WTC11 (cell line): ENCODE data around the gene ADRA1B. TPM values are rescaled to one million over a fixed set of nuclear protein-coding genes. Genes with fewer than 3 reads are reported as not detected.
A peak's percentile ranks its signal among the peaks of the same experiment; 100 is the strongest.

ENCODE experiments used
- ATAC-seq: fragments of 200-7000 bp; cut with Tn5 transposase; 2 replicates; pipeline ENCODE4 v1.10.0; 2021; ENCODE audit warnings: mild to moderate bottlenecking, moderate library complexity
- CTCF ChIA-PET: fragments of 300-600 bp; sonication (Branson Sonifier 250); formaldehyde crosslinking; loops from one replicate; lab custom pipeline; 2021; ENCODE audit warnings: antibody characterized with exemption; lab: Charles Lee
- POLR2A ChIA-PET: fragments of 350-600 bp; sonication (Branson Sonifier 250); formaldehyde crosslinking; loops from one replicate; lab custom pipeline; 2021; ENCODE audit warnings: antibody characterized with exemption; lab: Charles Lee
- DNase-seq: peaks from one replicate; pipeline ENCODE4 v3.0.0; 2021; ENCODE audit warnings: low spot score
- H3K27ac Mint-ChIP-seq: 2 replicates; pipeline ENCODE4 v1.8.0; 2021; ENCODE audit warnings: mixed read lengths
- H3K27me3 Mint-ChIP-seq: 2 replicates; pipeline ENCODE4 v1.8.0; 2021; ENCODE audit warnings: low read depth, mild to moderate bottlenecking, moderate library complexity, mixed read lengths
- H3K36me3 Mint-ChIP-seq: 2 replicates; pipeline ENCODE4 v1.8.0; 2021; ENCODE audit warnings: mixed read lengths
- H3K4me1 Mint-ChIP-seq: 2 replicates; pipeline ENCODE4 v1.8.0; 2022; ENCODE audit warnings: mixed read lengths
- H3K4me3 Mint-ChIP-seq: 2 replicates; pipeline ENCODE4 v1.8.0; 2021; ENCODE audit warnings: mild to moderate bottlenecking, moderate library complexity, mixed read lengths
- H3K9me3 Mint-ChIP-seq: 2 replicates; pipeline ENCODE4 v1.8.0; 2021; ENCODE audit warnings: mixed read lengths
- ATF3 ChIP-seq: sonication (generic); formaldehyde crosslinking; conservative IDR thresholded peaks from 2 replicates; pipeline ENCODE4 v1.8.1; 2022; ENCODE audit warnings: mild to moderate bottlenecking, missing genetic modification reagents
- CREB1 ChIP-seq: sonication (generic); formaldehyde crosslinking; IDR thresholded peaks from 2 replicates; pipeline ENCODE4 v1.8.0; 2023; ENCODE audit warnings: mild to moderate bottlenecking, missing genetic modification reagents
- CTCF ChIP-seq: fragments of 200-600 bp; IDR thresholded peaks from 2 replicates; pipeline ENCODE4 v1.8.0; 2022; ENCODE audit warnings: antibody characterized with exemption
- E2F1 ChIP-seq: sonication (generic); formaldehyde crosslinking; IDR thresholded peaks from 2 replicates; pipeline ENCODE4 v1.8.0; 2022; ENCODE audit warnings: mild to moderate bottlenecking, missing genetic modification reagents
- ETV6 ChIP-seq: sonication (generic); formaldehyde crosslinking; IDR thresholded peaks from 2 replicates; pipeline ENCODE4 v1.8.1; 2022; ENCODE audit warnings: mild to moderate bottlenecking, missing genetic modification reagents
- GTF2I ChIP-seq: fragments of 250-450 bp; sonication (Bioruptor Pico); conservative IDR thresholded peaks from 2 replicates; pipeline ENCODE4 v1.4.0; 2021; ENCODE audit warnings: mild to moderate bottlenecking
- HMGA2 ChIP-seq: fragments of 250-450 bp; sonication (Bioruptor Pico); IDR thresholded peaks from 2 replicates; pipeline ENCODE4 v1.4.0; 2021; ENCODE audit warnings: mild to moderate bottlenecking, moderate library complexity
- NR1H2 ChIP-seq: sonication (generic); formaldehyde crosslinking; IDR thresholded peaks from 2 replicates; pipeline ENCODE4 v1.9.0; 2021; ENCODE audit warnings: mild to moderate bottlenecking, moderate library complexity, missing genetic modification reagents
- NR3C1 ChIP-seq: sonication (generic); formaldehyde crosslinking; conservative IDR thresholded peaks from 2 replicates; pipeline ENCODE4 v1.8.1; 2023; ENCODE audit warnings: low read depth, mild to moderate bottlenecking, missing genetic modification reagents
- OVOL2 ChIP-seq: fragments of 250-450 bp; sonication (Bioruptor Pico); IDR thresholded peaks from 2 replicates; pipeline ENCODE4 v1.9.0; 2021; ENCODE audit warnings: mild to moderate bottlenecking, borderline replicate concordance
- SP1 ChIP-seq: sonication (generic); formaldehyde crosslinking; conservative IDR thresholded peaks from 2 replicates; pipeline ENCODE4 v1.8.1; 2022; ENCODE audit warnings: missing genetic modification reagents
- TCF7 ChIP-seq: sonication (generic); formaldehyde crosslinking; IDR thresholded peaks from 2 replicates; pipeline ENCODE4 v1.8.0; 2022; ENCODE audit warnings: mild to moderate bottlenecking, low read depth, missing genetic modification reagents, moderate library complexity
- TP53 ChIP-seq: sonication (generic); formaldehyde crosslinking; IDR thresholded peaks from 2 replicates; pipeline ENCODE4 v1.8.1; 2023; ENCODE audit warnings: mild to moderate bottlenecking, missing genetic modification reagents
- USF2 ChIP-seq: sonication (generic); formaldehyde crosslinking; IDR thresholded peaks from 2 replicates; pipeline ENCODE4 v1.8.1; 2023; ENCODE audit warnings: mild to moderate bottlenecking, missing genetic modification reagents, moderate library complexity
- ZBTB21 ChIP-seq: sonication (generic); formaldehyde crosslinking; IDR thresholded peaks from 2 replicates; pipeline ENCODE4 v1.8.1; 2023; ENCODE audit warnings: mild to moderate bottlenecking, missing genetic modification reagents, borderline replicate concordance
- ZNF423 ChIP-seq: fragments of 250-450 bp; sonication (Bioruptor Pico); IDR thresholded peaks from 2 replicates; pipeline ENCODE4 v2.1.2; 2022; ENCODE audit warnings: mild to moderate bottlenecking, moderate library complexity
- total RNA-seq: library from RNA; stranded (reverse); gene quantifications from 3 replicates; pipeline ENCODE4 v1.2.3, GENCODE V29; 2021

The ADRA1B gene
- total RNA-seq, 1 experiment from 2014 or later = 0.11 TPM

GRCh38 chr5:159916841-159917761 is 819 bp downstream of the ADRA1B start:
- H3K9me3 Mint-ChIP-seq = no peaks in the 10 kb centered on the region
- no peaks in the 10 kb centered on the region for H3K36me3 Mint-ChIP-seq
- ChIA-PET CTCF (interaction anchor here (0.6 to 3.6 kb wide), 21 partner anchors 7 to 1482 kb away, joined by 3 to 26 read pairs (median 4); no protein-coding TSS in a partner anchor), POLR2A (interaction anchor here (0.8 kb wide), 1 partner anchor 12 kb away, joined by 3 read pairs; no protein-coding TSS in a partner anchor)
- TF ChIP-seq ZNF423 (CRISPR knock-in tag) (peak; percentile 23; the same call in 1 of the 2 replicates), ETV6 (0 out of 2 replicates have a peak, but pooled peaks have one; percentile 22), ATF3 (CRISPR knock-in tag) (no peak), NR3C1 (CRISPR knock-in tag) (no peak), CTCF (no peak), TP53 (CRISPR knock-in tag) (no peak), OVOL2 (CRISPR knock-in tag) (no peak), NR1H2 (no peak)
- DNase-seq (no peak), ATAC-seq (no peak)
- peaks cover 9% of the 10 kb centered on the region for H3K4me1 Mint-ChIP-seq
- peaks cover 47% of the 10 kb centered on the region for H3K27me3 Mint-ChIP-seq
- H3K27ac Mint-ChIP-seq = no peak overlapping the region
- peak overlapping the region; percentile 66 for H3K4me3 Mint-ChIP-seq

GRCh38 chr5:159917994-159918393 is 1.7 kb downstream of the ADRA1B start:
- Mint-ChIP-seq H3K27me3 (peaks cover 47% of the 10 kb centered on the region), H3K4me3 (no peak overlapping the region), H3K4me1 (peaks cover 5% of the 10 kb centered on the region), H3K36me3 (no peaks in the 10 kb centered on the region), H3K9me3 (no peaks in the 10 kb centered on the region), H3K27ac (no peak overlapping the region)
- POLR2A ChIA-PET = no interaction called here
- DNase-seq (no peak), ATAC-seq (no peak)
- CTCF ChIA-PET = interaction anchor here (0.8 to 3.6 kb wide), 2 partner anchors 47 to 69 kb away, joined by 3 to 26 read pairs; no protein-coding TSS in a partner anchor
- no peak for TF ChIP-seq E2F1 (CRISPR knock-in tag)

- Mint-ChIP-seq H3K4me1 (no peaks in the 10 kb centered on the region), H3K27me3 (peaks cover 22% of the 10 kb centered on the region), H3K4me3 (no peak overlapping the region)
- no peak for DNase-seq
- CTCF ChIA-PET = interaction anchor here (1.8 kb wide), 1 partner anchor 65 kb away, joined by 6 read pairs; no protein-coding TSS in a partner anchor
- TF ChIP-seq SP1 (CRISPR knock-in tag) = no peak
- TF ChIP-seq ATF3 (CRISPR knock-in tag) = no peak
- TF ChIP-seq USF2 (CRISPR knock-in tag) = no peak
- TF ChIP-seq, all 79 proteins: peak for 0
- POLR2A ChIA-PET = interaction anchor here (0.6 kb wide), 1 partner anchor 722 kb away, joined by 3 read pairs; no protein-coding TSS in a partner anchor
- Mint-ChIP-seq H3K9me3 (no peaks in the 10 kb centered on the region), H3K27ac (no peak overlapping the region), H3K36me3 (no peaks in the 10 kb centered on the region)
- ATAC-seq = no peak
These were observed 5.4 kb downstream of the ADRA1B start for GRCh38 chr5:159921721-159922120.

GRCh38 chr5:159923008-159923407 is 6.7 kb downstream of the ADRA1B start:
- POLR2A ChIA-PET = no interaction called here
- Mint-ChIP-seq H3K4me3 (no peak overlapping the region), H3K27ac (no peak overlapping the region), H3K27me3 (peaks cover 9% of the 10 kb centered on the region), H3K36me3 (no peaks in the 10 kb centered on the region), H3K4me1 (no peaks in the 10 kb centered on the region), H3K9me3 (no peaks in the 10 kb centered on the region)
- CTCF ChIA-PET = no interaction called here
- TF ChIP-seq E2F1 (CRISPR knock-in tag) (no peak), TCF7 (no peak), HMGA2 (no peak), GTF2I (CRISPR knock-in tag) (no peak), CREB1 (CRISPR knock-in tag) (no peak), ZBTB21 (no peak)
- DNase-seq (no peak), ATAC-seq (no peak)
